Right lobe of liver (tissue), 6 donors: Measurements from ENCODE around the gene RAB23. TPM values are rescaled to one million over a fixed set of nuclear protein-coding genes. Genes with fewer than 3 reads are reported as not detected.

Experiments
- ATAC-seq, 4 donors: fragments of 200-7000 bp; cut with Tn5 transposase; one replicate each; pipeline ENCODE4 v1.9.1; 2020; ENCODE audit warnings: mild to moderate bottlenecking in 4 of 4, moderate library complexity in 4 of 4
- DNase-seq, 3 donors: peaks; one replicate each; pipeline ENCODE4 v3.0.0-alpha.2; 2020
- H3K27ac ChIP-seq, 3 donors: fragments of 200-600 bp; one replicate each; pipeline ENCODE4 v1.8.0; 2022
- H3K27me3 ChIP-seq, 2 donors: fragments of 200-600 bp; one replicate each; pipeline ENCODE4 v1.8.0; 2022
- H3K36me3 ChIP-seq, 4 donors: fragments of 200-600 bp; sonication (generic) in 1 of 4; one replicate each; pipeline versions ENCODE4 v1.5.1 to v1.8.0; 2017 to 2022; ENCODE audit warnings: control low read depth in 1 of 4
- H3K4me1 ChIP-seq, 4 donors: fragments of 200-600 bp; sonication (generic) in 1 of 4; one replicate each; pipeline versions ENCODE4 v1.5.1 to v1.8.0; 2017 to 2022; ENCODE audit warnings: control low read depth in 1 of 4
- H3K4me3 ChIP-seq, 3 donors: fragments of 200-600 bp; one replicate each; pipeline ENCODE4 v1.8.0; 2022
- H3K9me3 ChIP-seq, 4 donors: fragments of 200-600 bp; sonication (generic) in 1 of 4; one replicate each; pipeline versions ENCODE4 v1.5.1 to v1.8.0; 2017 to 2022; ENCODE audit warnings: control low read depth in 1 of 4
- POLR2A ChIP-seq: fragments of 450-650 bp; IDR thresholded peaks from one replicate; pipeline ENCODE4 v1.6.1; 2017; ENCODE audit warnings: antibody characterized with exemption, mild to moderate bottlenecking
- WGBS: methylation state at CpG from one replicate; pipeline ENCODE4 v1.1.6; 2018; ENCODE audit warnings: low coverage, low lambda C conversion rate; ENCODE audit not compliant: insufficient coverage; ENCODE audit errors: missing lambda C conversion rate; 5-methylcytosine and 5-hydroxymethylcytosine counted together
- intact Hi-C, 2 donors: fragments of 100-400 bp; cut with DNase I; formaldehyde crosslinking; loops; one replicate each; pipeline versions ENCODE4 v1.11.2 to v1.14.1; 2022
- total RNA-seq, 6 experiments: library from RNA; depleted of rRNA in 2 of 6; stranded (reverse); fragments of >200 nt in 2 of 6; fragmentation: NEBNext Ultra II Directional in 3 of 6; extraction: Animal tissue kit (Norgen Biotek cat#: 25700) in 3 of 6; gene quantifications; one replicate each; pipeline versions ENCODE4 v1.1.0 to v1.2.4, GENCODE V29; 2016 to 2023
- TF ChIP-seq, protein P1 (sequence below), 4 donors: fragments of 200-600 bp in 3 of 4; fragments of 450-650 bp in 1 of 4; IDR thresholded peaks; one replicate each; pipeline versions ENCODE4 v1.5.1 to v1.8.0; 2016 to 2022; ENCODE audit warnings: antibody characterized with exemption in 4 of 4, mild to moderate bottlenecking in 2 of 4
- donor health status: DM: no; HTN: yes; CAD: no.
- donor health status: DM: no; HTN: no; CAD: no.
- donor health status: DM: no; HTN: no; CAD: no.
- donor health status: DM: no; HTN: yes; CAD: no.
- donor health status: DM: no; HTN: yes; CAD: no.

Gene RAB23
- total RNA-seq, 6 experiments from 2014 or later: 2.0 to 3.1 (median 2.5) TPM

GRCh38 chr6:57220083-57220703, 1.9 kb downstream of the RAB23 start:
- no peak overlapping the region for H3K27ac ChIP-seq

DNA sequence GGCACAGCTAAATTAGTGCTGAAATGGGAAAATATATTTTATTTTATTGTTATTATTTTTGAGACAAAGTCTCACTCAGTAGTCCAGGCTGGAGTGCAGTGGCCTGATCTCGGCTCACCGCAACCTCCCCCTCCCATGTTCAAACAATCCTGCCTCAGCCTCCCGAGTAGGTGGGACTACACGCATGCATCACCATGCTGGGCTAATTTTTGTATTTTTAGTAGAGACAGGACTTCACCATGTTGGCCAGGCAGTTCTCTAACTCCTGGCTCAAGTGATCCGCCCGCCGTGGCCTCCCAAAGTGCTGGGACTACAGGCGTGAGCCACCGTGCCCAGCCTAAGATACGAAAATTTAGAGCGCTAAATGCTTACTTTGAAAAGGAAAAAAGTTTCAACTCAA, 4.8 kb downstream of the RAB23 start:
- intact Hi-C loops: no loop called here
- 94% methylated on average over 9 of the region's 11 CpGs for WGBS

More at GRCh38 chr6:57220083-57220703, 1.9 kb downstream of the RAB23 start:
- 92% methylated on average over 2 of the region's 2 CpGs for WGBS
- Histone ChIP-seq H3K9me3 (no peaks in the 10 kb centered on the region), H3K4me3 (no peak overlapping the region), H3K36me3 (no peaks in the 10 kb centered on the region), H3K27me3 (no peaks in the 10 kb centered on the region), H3K4me1 (peaks cover 0 to 3% (median 0%) of the 10 kb centered on the region in 4 donors)
- intact Hi-C loops: no loop called here
- no peak for TF ChIP-seq POLR2A
- TF ChIP-seq, protein P1, sequence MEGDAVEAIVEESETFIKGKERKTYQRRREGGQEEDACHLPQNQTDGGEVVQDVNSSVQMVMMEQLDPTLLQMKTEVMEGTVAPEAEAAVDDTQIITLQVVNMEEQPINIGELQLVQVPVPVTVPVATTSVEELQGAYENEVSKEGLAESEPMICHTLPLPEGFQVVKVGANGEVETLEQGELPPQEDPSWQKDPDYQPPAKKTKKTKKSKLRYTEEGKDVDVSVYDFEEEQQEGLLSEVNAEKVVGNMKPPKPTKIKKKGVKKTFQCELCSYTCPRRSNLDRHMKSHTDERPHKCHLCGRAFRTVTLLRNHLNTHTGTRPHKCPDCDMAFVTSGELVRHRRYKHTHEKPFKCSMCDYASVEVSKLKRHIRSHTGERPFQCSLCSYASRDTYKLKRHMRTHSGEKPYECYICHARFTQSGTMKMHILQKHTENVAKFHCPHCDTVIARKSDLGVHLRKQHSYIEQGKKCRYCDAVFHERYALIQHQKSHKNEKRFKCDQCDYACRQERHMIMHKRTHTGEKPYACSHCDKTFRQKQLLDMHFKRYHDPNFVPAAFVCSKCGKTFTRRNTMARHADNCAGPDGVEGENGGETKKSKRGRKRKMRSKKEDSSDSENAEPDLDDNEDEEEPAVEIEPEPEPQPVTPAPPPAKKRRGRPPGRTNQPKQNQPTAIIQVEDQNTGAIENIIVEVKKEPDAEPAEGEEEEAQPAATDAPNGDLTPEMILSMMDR (IDR thresholded peaks at IDR 0.05): no peak
- DNase-seq (no peak), ATAC-seq (no peak)

DNA sequence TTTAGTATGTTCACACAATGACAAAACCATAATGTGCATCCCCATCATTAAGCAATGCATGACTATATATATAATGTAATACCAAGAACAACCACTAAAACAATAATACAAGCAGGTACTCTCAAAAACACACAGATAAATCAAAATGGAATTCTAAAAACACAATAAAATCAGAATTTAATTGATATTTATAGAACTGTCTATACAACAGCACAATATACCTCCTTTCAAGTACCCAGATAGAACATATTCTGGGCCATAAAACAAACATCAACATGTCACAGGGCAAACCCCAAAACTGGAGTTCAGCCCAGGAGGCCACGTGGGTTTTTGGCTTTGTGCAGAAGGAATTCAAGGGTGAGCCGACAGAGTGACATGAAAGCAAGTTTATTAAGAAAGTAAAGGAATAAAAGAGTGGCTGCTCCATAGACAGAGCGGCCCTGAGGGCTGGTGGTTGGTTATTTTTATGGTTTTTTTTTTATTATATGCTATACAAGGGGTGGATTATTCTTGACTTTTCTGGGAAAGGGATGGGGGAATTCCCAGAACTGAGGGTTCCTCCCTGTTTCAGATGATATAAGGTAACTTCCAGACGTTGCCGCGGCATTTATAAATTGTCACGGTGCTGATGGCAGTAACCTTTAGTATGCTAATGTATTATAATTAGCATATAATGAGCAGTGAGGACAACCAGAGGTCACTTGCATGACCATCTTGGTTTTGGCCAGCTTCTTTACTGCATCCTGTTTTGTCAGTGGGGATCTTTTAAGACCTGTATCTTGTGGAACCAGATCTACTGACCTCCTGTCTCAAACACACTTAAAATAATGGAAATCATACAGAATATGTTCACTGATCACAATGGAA, 5.6 kb downstream of the RAB23 start:
- 88% methylated on average over 7 of the region's 7 CpGs for WGBS
- TF ChIP-seq, protein P1 (IDR thresholded peaks at IDR 0.05): peak in 1 of 4 donors; percentile 12
- no peak for TF ChIP-seq POLR2A
- Histone ChIP-seq H3K27ac (no peak overlapping the region), H3K36me3 (no peaks in the 10 kb centered on the region), H3K9me3 (no peaks in the 10 kb centered on the region), H3K4me1 (no peaks in the 10 kb centered on the region), H3K27me3 (no peaks in the 10 kb centered on the region), H3K4me3 (no peak overlapping the region)
- intact Hi-C loops: no loop called here
- ATAC-seq (peak in 1 of 4 donors; percentile 20), DNase-seq (no peak)

More for the DNA sequence above, 4.8 kb downstream of the RAB23 start:
- H3K9me3 ChIP-seq: no peaks in the 10 kb centered on the region
- no peak overlapping the region for H3K27ac ChIP-seq
- H3K27me3 ChIP-seq: no peaks in the 10 kb centered on the region
- no peaks in the 10 kb centered on the region for H3K36me3 ChIP-seq
- ATAC-seq (no peak), DNase-seq (no peak)
- no peak for TF ChIP-seq POLR2A
- TF ChIP-seq, protein P1 (IDR thresholded peaks at IDR 0.05): no peak
- no peaks in the 10 kb centered on the region for H3K4me1 ChIP-seq
- no peak overlapping the region for H3K4me3 ChIP-seq

- 100% methylated on average over 1 of the region's 1 CpG for WGBS
- intact Hi-C loops: no loop called here
- H3K4me3 ChIP-seq: no peak overlapping the region
- no peak for TF ChIP-seq POLR2A
- TF ChIP-seq, protein P1 (IDR thresholded peaks at IDR 0.05): no peak
- H3K36me3 ChIP-seq: no peaks in the 10 kb centered on the region
- H3K4me1 ChIP-seq: no peaks in the 10 kb centered on the region
- H3K27me3 ChIP-seq: no peaks in the 10 kb centered on the region
- no peaks in the 10 kb centered on the region for H3K9me3 ChIP-seq
- DNase-seq (no peak), ATAC-seq (no peak)
- no peak overlapping the region for H3K27ac ChIP-seq
Measured at GRCh38 chr6:57215260-57215659, 6.8 kb downstream of the RAB23 start.
